Activated naive CD8-positive, alpha-beta T cell treated with anti-CD3 and anti-CD28 coated beads, Interleukin-2, amount 10 ng/mL, durations not matched to agents 7 days and 5 days (primary cell): ENCODE results near the gene CLTA. TPM values are rescaled to one million over a fixed set of nuclear protein-coding genes. Genes with fewer than 3 reads are reported as not detected.
"Not testable (repeated sequence)": the region's sequence is repeated elsewhere in the genome, so short reads cannot be mapped to it uniquely, and the experiment has no call there.

Source experiments
- ATAC-seq: fragments of 150-1000 bp; cut with Tn5 transposase; one replicate; pipeline ENCODE4 v1.10.0; 2021; ENCODE audit warnings: low read depth, moderate library complexity
- POLR2A ChIA-PET: fragments of 350-600 bp; sonication (Branson Sonifier 250); formaldehyde crosslinking; loops from one replicate; lab custom pipeline; 2021; ENCODE audit warnings: antibody characterized with exemption; lab: Charles Lee
- DNase-seq: peaks from one replicate; pipeline ENCODE4 v3.0.0; 2021
- H3K27ac Mint-ChIP-seq: one replicate; pipeline ENCODE4 v1.8.0; 2022; ENCODE audit warnings: mild to moderate bottlenecking, mixed read lengths
- H3K27me3 Mint-ChIP-seq: one replicate; pipeline ENCODE4 v1.8.0; 2022; ENCODE audit warnings: mild to moderate bottlenecking, moderate library complexity, mixed read lengths
- H3K36me3 Mint-ChIP-seq: one replicate; pipeline ENCODE4 v1.8.0; 2021; ENCODE audit warnings: mild to moderate bottlenecking, mixed read lengths
- H3K4me1 Mint-ChIP-seq: one replicate; pipeline ENCODE4 v1.8.0; 2021; ENCODE audit warnings: mixed read lengths
- H3K4me3 Mint-ChIP-seq: one replicate; pipeline ENCODE4 v1.8.0; 2022; ENCODE audit warnings: mild to moderate bottlenecking, moderate library complexity, mixed read lengths
- H3K9me3 Mint-ChIP-seq: one replicate; pipeline ENCODE4 v1.8.0; 2021; ENCODE audit warnings: mixed read lengths
- total RNA-seq, 2 experiments: library from RNA; stranded (reverse); gene quantifications; one replicate each; pipeline ENCODE4 v1.2.3, GENCODE V29; 2021

Gene CLTA
- total RNA-seq, 2 experiments from 2014 or later = 119 to 123 TPM

DNA sequence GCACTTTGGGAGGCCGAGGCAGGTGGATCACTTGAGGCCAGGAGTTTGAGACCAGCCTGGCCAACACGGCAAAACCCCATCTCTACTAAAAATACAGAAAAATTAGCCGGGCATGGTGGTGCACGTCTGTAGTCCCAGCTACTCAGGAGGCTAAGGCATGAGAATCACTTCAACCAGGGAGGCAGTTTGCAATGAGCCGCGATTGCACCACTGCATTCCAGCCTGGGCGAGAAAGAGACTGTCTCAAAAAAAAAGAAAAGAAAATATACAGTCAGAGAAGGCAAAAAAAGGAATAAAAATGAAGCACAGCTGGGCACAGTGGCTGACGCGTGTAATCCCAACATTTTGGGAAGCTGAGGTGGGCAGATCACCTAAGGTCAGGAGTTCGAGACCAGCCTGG lies 14.2 kb upstream of the CLTA start:
- not testable (repeated sequence) for H3K9me3 Mint-ChIP-seq, ATAC-seq, H3K36me3 Mint-ChIP-seq, H3K4me3 Mint-ChIP-seq, H3K4me1 Mint-ChIP-seq, DNase-seq, H3K27ac Mint-ChIP-seq
- peaks cover 24% of the 10 kb centered on the region for H3K27me3 Mint-ChIP-seq
- POLR2A ChIA-PET = interaction anchor here (0.7 kb wide), 1 partner anchor 35 kb away, joined by 3 read pairs; no protein-coding TSS in a partner anchor

DNA sequence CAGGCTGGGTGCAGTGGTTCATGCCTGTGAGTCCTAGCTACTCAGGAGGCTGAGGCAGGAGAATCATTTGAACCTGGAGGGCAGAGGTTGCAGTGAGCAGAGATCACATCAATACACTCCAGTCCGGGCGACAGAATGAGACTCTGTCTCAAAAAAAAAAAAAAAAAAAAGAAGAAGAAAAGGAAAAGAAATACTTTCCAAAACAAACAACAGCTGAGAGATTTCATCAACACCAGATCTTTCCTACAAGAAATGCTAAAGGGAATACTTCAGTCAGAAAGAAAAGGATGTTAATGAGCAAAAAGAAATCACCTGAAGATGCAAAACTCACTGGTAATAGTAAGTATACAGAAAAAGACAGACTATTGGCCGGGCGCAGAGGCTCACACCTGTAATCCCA lies 13.2 kb upstream of the CLTA start:
- H3K4me1 Mint-ChIP-seq = peaks cover 6% of the 10 kb centered on the region
- DNase-seq (no peak), ATAC-seq (no peak)
- POLR2A ChIA-PET = interaction anchor here (0.6 kb wide), 1 partner anchor 137 kb away, joined by 3 read pairs; no protein-coding TSS in a partner anchor
- no peaks in the 10 kb centered on the region for H3K36me3 Mint-ChIP-seq
- peaks cover 1% of the 10 kb centered on the region for H3K9me3 Mint-ChIP-seq
- H3K27ac Mint-ChIP-seq = no peak overlapping the region
- H3K27me3 Mint-ChIP-seq = peaks cover 18% of the 10 kb centered on the region
- H3K4me3 Mint-ChIP-seq = no peak overlapping the region

DNA sequence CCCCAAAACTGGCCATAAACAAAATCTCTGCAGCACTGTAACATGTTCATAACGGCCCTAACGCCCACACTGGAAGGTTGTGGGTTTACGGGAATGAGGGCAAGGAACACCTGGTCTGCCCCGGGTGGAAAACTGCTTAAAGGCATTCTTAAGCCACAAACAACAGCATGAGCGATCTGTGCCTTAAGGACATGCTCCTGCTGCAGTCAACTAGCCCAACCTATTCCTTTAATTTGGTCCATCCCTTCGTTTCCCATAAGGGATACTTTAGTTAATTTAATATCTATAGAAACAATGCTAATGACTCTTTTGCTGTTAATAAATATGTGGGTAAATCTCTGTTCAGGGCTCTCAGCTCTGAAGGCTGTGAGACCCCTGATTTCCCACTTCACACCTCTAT lies 10.5 kb upstream of the CLTA start:
- ATAC-seq, DNase-seq, H3K4me3 Mint-ChIP-seq, H3K36me3 Mint-ChIP-seq, POLR2A ChIA-PET, H3K27ac Mint-ChIP-seq, H3K9me3 Mint-ChIP-seq, H3K4me1 Mint-ChIP-seq: not testable (repeated sequence)
- peaks cover 16% of the 10 kb centered on the region for H3K27me3 Mint-ChIP-seq

DNA sequence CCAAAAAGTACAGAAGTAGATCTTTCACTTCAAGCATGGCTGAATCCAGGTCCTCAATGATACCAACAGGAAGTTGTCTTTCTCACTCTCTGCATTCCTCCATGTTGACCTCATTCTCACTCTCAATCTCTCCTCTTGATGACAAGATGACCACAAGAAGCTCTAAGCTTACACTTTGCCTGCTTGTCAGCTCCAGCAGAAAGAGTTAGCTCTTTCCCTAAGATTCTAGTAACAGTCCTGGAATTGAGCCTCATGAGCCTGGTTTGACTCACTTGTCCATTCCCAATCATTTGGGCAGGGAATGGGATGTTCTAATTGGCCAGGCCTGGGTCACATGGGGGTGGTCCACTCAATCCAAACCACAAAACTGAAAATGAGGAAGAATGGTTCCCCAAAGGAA lies 3.3 kb upstream of the CLTA start:
- DNase-seq = no peak
- Mint-ChIP-seq H3K9me3 (no peaks in the 10 kb centered on the region), H3K36me3 (peaks cover 1% of the 10 kb centered on the region), H3K27ac (no peak overlapping the region), H3K27me3 (peaks cover 11% of the 10 kb centered on the region), H3K4me3 (no peak overlapping the region), H3K4me1 (peaks cover 25% of the 10 kb centered on the region)
- no peak for ATAC-seq
- POLR2A ChIA-PET = interaction anchor here (0.7 to 0.8 kb wide), 3 partner anchors 26 to 132 kb away, joined by 3 to 4 read pairs (median 3); no protein-coding TSS in a partner anchor

DNA sequence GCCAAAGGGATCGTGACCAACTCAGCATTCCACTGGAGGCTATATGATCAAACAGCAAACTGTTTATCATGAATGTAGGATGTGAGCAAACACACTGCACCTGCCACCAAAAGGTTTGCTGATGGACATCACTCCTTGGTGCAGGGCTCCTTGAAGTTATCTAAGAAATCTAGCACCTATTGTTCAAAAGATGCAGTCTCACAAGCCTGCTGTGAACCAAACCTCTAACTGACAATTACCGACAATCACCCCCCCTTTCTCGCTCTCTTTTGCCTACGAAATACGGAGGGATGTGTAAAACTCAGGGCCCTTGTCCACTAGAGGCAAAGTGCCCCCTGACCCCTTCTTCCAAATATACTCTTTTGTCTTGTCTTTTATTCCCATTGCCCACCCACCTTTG lies 2.5 kb upstream of the CLTA start:
- Mint-ChIP-seq H3K36me3 (peaks cover 1% of the 10 kb centered on the region), H3K9me3 (no peaks in the 10 kb centered on the region), H3K27me3 (peaks cover 11% of the 10 kb centered on the region), H3K27ac (peak overlapping the region; percentile 18), H3K4me1 (peaks cover 31% of the 10 kb centered on the region), H3K4me3 (no peak overlapping the region)
- ATAC-seq (no peak), DNase-seq (no peak)
- POLR2A ChIA-PET = no interaction called here

DNA sequence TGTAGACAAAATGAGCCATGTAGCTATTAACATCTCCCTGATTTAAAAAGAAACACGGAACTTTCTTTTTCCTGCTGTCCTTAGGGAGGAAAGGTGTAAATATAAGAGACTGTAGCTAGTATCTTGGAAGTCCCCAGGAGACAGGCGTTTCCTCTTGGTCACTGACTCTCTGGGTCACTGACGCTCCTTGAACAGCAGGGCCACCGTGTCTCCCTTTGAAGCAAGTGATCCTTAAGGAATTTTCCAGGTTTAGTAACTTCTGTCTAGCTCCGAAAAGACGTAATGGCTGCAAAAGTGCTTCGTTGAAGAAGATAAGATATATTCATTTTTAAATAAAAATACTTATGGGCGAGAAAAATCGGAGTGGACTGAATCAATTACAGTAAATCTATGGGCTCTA lies 745 bp upstream of the CLTA start:
- Mint-ChIP-seq H3K27ac (no peak overlapping the region), H3K36me3 (peaks cover 10% of the 10 kb centered on the region), H3K4me1 (peaks cover 46% of the 10 kb centered on the region), H3K9me3 (no peaks in the 10 kb centered on the region), H3K4me3 (peak overlapping the region; percentile 97), H3K27me3 (peaks cover 11% of the 10 kb centered on the region)
- DNase-seq = no peak
- POLR2A ChIA-PET = interaction anchor here (0.6 to 3.0 kb wide), 20 partner anchors 11 to 459 kb away, joined by 3 to 20 read pairs (median 4); partner anchors contain the start of genes GLIPR2 and GNE
- ATAC-seq = no peak

DNA sequence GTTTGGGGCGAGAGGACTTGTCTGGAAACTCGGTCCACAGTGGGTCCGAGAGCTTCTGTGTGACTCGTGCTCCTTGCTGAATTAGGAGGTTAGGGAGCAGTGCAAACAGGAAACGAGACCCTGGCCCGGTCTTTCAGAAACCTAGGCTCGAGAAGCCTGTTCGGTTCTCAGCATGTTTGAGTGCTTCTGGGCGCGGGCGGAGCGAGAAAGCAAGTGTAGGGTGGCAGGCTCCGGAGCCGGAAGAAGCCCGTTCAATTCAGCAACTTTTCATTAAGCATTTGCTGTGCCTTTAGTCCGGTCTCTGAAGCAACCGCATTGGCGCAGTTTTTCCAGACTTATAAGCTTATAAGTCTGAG lies 547 bp downstream of the CLTA start:
- no peaks in the 10 kb centered on the region for H3K9me3 Mint-ChIP-seq

DNA sequence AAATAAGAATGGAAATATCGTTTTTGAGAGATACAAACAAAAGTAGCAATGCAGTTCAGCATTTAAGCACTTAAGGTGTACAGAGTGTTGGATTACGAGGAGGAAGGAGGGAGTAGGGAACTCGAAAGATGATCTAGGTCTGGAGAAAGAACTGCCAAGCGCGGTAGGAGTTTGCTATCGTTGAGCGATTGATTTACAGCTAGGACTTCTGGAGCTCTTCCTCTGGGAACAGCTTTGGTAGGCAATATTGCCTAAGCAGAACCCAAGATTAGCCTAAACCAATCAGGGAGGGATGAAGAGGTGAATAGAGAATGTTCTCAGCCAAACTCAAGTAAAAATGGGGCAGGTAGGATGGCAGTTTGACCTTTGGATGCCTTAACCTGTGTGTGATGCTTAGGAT lies 965 bp downstream of the CLTA start:
- POLR2A ChIA-PET = interaction anchor here (0.6 to 3.0 kb wide), 9 partner anchors 9 to 376 kb away, joined by 3 to 20 read pairs (median 12); partner anchors contain the start of genes GLIPR2 and GNE
- H3K4me1 Mint-ChIP-seq = peaks cover 50% of the 10 kb centered on the region
- peak overlapping the region; percentile 61 for H3K27ac Mint-ChIP-seq
- H3K4me3 Mint-ChIP-seq = peak overlapping the region; percentile 97
- no peak for DNase-seq
- no peak for ATAC-seq
- peaks cover 12% of the 10 kb centered on the region for H3K36me3 Mint-ChIP-seq
- H3K9me3 Mint-ChIP-seq = no peaks in the 10 kb centered on the region
- H3K27me3 Mint-ChIP-seq = peaks cover 11% of the 10 kb centered on the region

More for the DNA sequence above, 547 bp downstream of the CLTA start:
- Mint-ChIP-seq H3K27ac (peak overlapping the region; percentile 61), H3K27me3 (peaks cover 11% of the 10 kb centered on the region), H3K4me1 (peaks cover 50% of the 10 kb centered on the region), H3K36me3 (peaks cover 12% of the 10 kb centered on the region), H3K4me3 (peak overlapping the region; percentile 97)
- POLR2A ChIA-PET = interaction anchor here (1.0 to 3.0 kb wide), 16 partner anchors 10 to 460 kb away, joined by 3 to 20 read pairs (median 9); partner anchors contain the start of genes GLIPR2 and GNE
- DNase-seq (peak; percentile 64), ATAC-seq (peak; percentile 7)

DNA sequence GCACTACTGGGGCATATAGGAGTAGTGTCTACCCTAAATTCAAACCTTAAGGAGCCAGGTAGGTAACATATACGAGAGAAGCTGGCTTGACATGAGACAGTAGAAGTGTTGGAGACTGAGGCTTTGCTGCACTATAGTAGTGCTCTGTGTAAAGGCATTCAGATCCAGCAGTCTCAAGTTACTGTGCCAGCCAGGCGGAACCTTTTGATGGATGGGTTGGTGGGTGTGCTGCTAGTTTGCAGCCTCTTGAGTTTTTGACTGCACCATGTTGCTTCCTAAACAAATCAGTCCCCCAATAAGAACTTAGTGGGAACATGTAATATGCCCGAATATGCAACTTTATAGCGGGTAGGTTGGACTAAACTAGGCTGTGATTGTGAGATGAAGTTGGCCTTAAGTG lies 1.5 kb downstream of the CLTA start:
- Mint-ChIP-seq H3K4me3 (peak overlapping the region; percentile 97), H3K4me1 (peaks cover 50% of the 10 kb centered on the region), H3K9me3 (no peaks in the 10 kb centered on the region), H3K27ac (no peak overlapping the region), H3K36me3 (peaks cover 12% of the 10 kb centered on the region), H3K27me3 (peaks cover 9% of the 10 kb centered on the region)
- DNase-seq = no peak
- POLR2A ChIA-PET = interaction anchor here (0.6 to 3.0 kb wide), 5 partner anchors 27 to 377 kb away, joined by 3 to 20 read pairs (median 15); partner anchors contain the start of gene GNE
- ATAC-seq = no peak

DNA sequence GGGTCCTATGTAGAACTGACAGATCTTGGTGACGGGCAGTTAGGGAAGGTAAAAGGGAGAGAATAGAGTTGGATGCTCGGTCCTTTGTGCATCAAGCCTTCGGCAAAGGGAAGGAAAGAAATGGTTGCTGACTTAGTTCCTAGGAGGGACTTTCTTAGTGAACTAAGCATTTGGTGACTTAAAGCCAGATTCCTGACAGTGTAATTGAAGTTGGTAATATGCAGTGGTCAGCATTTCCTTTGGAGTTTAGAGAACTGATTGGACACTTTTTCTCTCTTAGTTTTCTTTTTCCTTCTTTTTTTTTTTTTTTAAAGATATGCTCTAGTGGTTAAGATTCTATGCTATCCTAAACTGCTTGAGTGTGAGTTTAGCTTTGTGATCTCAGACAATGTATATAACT lies 2.3 kb downstream of the CLTA start:
- peaks cover 15% of the 10 kb centered on the region for H3K36me3 Mint-ChIP-seq
- POLR2A ChIA-PET = interaction anchor here (1.0 to 1.1 kb wide), 2 partner anchors 13 to 20 kb away, joined by 3 read pairs; no protein-coding TSS in a partner anchor
- H3K27ac Mint-ChIP-seq = peak overlapping the region; percentile 14
- ATAC-seq = no peak
- peaks cover 47% of the 10 kb centered on the region for H3K4me1 Mint-ChIP-seq
- H3K4me3 Mint-ChIP-seq = peak overlapping the region; percentile 97
- DNase-seq = no peak
- peaks cover 9% of the 10 kb centered on the region for H3K27me3 Mint-ChIP-seq
- H3K9me3 Mint-ChIP-seq = no peaks in the 10 kb centered on the region

DNA sequence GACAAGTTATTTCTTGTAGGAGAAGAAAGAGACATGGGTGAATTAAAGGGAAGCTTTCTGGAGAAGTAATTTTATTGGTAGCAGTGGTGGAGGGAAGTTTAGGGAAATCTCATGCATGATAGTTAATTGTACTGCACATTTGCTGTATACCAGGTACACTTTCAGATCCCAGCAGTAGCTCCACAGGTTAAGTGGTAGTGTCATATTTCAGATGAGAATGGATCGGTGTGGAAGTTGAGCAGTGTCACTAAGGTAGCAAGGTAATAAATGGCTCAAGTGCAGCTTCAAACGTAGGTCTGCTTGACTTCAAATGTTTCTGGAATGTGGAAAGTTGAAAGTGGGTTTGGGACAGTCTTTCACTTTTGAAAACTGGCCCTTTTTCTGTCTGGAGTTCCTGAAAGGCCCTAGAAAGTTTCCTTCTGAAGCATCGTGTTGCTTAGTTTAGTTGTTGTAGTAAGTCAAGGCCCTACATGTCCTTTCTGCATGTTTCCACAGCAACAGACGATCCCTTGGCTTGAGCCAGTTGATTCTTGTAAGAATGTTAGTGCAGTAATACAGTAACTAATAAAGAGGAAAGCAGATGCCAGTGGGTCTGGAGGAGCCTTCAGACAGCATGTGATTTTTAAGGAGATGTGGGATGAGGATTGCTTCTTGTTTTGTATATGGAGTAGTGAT lies 3.7 kb downstream of the CLTA start:
- ATAC-seq (no peak), DNase-seq (no peak)
- H3K27ac Mint-ChIP-seq = no peak overlapping the region
- H3K4me1 Mint-ChIP-seq = peaks cover 44% of the 10 kb centered on the region
- POLR2A ChIA-PET = interaction anchor here (0.6 kb wide), 1 partner anchor 406 kb away, joined by 5 read pairs; no protein-coding TSS in a partner anchor
- no peaks in the 10 kb centered on the region for H3K27me3 Mint-ChIP-seq
- H3K36me3 Mint-ChIP-seq = peaks cover 16% of the 10 kb centered on the region
- H3K9me3 Mint-ChIP-seq = no peaks in the 10 kb centered on the region
- peak overlapping the region; percentile 5 for H3K4me3 Mint-ChIP-seq

DNA sequence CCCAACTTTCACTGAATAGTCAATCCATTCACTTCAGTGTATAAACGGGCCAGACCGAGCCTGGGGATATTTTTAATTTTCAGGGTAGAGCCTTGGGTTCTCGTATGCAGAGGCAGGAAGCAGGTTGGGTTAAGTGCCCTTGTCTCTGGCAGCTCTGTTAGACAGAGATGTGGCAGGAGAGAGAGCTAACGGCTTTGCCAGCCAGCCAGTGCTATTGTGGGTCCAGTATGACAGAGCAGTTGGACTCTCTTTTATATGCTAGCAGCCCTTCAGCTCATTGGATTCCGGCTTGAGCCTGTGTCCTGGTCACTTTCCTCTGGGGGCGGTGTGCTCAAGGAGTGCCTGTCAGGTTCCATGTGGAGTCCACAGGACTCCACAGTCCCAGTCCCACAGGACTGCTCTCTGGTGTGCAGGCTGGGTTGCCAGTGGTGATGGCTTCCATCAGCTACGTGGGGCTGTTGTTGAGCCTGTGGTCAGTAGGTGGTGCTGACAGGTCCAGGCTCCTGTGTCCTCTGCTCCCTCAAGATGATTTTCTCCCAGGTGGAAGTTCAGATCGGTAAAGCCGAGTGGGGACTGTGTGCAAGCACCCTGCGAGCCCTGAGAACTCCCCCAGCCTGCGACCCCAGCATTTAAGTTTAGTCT lies 14.3 kb downstream of the CLTA start:
- ATAC-seq (no peak), DNase-seq (no peak)
- Mint-ChIP-seq H3K27ac (no peak overlapping the region), H3K4me3 (no peak overlapping the region), H3K36me3 (peaks cover 36% of the 10 kb centered on the region), H3K9me3 (no peaks in the 10 kb centered on the region), H3K4me1 (peaks cover 31% of the 10 kb centered on the region), H3K27me3 (no peaks in the 10 kb centered on the region)
- POLR2A ChIA-PET = interaction anchor here (3.0 kb wide), 1 partner anchor 14 kb away, joined by 10 read pairs; the partner anchor contains the start of gene CLTA

DNA sequence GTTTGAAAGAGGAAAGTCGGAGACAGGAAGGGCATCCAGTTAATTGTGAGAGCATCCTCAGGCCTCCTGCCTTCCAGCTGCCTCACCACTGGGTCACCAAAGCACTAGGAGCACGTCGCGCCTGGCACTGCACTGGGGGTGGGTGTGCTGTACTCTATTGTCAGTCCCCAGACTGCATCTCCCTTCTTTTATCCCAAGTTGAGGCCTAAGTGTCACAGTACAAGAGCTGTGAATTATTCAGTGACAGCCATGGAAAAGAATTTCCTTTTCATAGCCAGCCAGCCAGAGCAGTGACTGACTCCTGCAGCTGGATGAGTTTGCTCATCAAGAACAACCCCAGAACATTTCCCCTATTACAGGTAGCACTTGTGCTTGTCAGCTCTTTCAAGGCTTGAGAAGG lies 16.3 kb downstream of the CLTA start:
- peaks cover 41% of the 10 kb centered on the region for H3K36me3 Mint-ChIP-seq
- DNase-seq = no peak
- peaks cover 35% of the 10 kb centered on the region for H3K4me1 Mint-ChIP-seq
- ATAC-seq = no peak
- no peaks in the 10 kb centered on the region for H3K9me3 Mint-ChIP-seq
- H3K4me3 Mint-ChIP-seq = no peak overlapping the region
- POLR2A ChIA-PET = interaction anchor here (0.5 to 3.0 kb wide), 2 partner anchors 8 to 16 kb away, joined by 4 to 10 read pairs; partner anchors contain the start of gene CLTA
- peak overlapping the region; percentile 47 for H3K27ac Mint-ChIP-seq
- no peaks in the 10 kb centered on the region for H3K27me3 Mint-ChIP-seq
